HG02610 (cell line): Measurements from ENCODE around the gene PARS2.
A peak's percentile ranks its signal among the peaks of the same experiment; 100 is the strongest.

Experiments
- ATAC-seq: cut with Tn5 transposase; IDR thresholded peaks from one replicate; pipeline ENCODE4 v1.9.1; 2021; ENCODE audit warnings: mild to moderate bottlenecking, moderate library complexity; ENCODE audit not compliant: unreplicated experiment

The PARS2 gene

DNA sequence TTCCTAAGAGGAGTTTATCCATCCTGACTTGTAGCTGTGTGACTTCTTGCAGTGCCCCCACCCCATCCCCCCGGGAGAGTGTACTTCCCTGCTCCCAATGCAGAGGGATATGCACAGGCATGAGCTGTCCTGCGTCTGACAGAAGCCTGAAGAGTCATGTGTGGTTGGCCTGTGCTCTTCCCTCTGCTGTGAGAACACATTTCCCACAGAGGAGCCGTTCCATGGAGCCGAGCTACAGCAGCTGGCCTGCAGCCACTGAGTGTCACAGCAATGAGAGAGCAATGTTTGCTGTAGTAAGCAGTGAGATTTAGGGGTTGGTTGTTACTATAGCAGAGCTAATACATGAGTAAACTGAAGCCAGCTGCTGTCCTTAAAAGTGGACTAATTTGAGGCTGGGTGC is 22.0 kb downstream of the PARS2 start:
- no peak for ATAC-seq

DNA sequence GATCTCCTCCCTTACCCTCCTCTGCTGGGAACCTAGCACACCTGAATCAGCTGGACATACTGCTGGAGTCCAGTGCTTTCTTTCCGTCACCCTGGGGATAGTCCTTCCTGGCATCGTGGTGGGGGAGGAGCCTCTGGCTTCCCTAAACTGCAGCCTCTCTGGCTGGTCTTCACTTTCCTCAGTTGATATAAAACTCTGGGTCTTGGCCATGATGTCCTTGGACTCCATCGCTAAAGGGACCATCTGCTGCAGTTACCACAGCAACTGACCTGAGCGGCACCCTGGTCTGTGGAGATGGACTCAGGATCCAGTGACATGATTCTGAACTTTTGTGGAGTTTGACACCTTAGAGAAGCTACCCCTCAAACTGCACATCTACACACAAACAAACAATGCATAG is 22.8 kb downstream of the PARS2 start:
- no peak for ATAC-seq

DNA sequence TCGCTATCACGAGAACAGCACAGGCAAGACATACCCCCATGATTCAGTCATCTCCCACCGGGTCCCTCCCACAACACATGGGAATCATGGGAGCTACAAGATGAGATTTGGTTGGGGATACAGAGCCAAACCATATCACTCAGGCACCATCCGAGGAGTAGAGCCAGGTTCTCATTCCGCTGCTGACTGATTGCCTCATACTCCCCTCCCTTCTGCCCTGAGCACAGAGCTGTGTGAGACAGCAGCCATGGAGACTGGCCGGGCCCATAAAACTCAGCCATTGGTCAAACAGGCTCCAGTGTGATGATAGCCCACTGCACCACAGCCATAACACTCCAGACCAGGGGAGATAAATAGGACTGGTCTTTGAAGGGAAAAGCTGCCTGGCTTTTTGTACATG is 26.1 kb downstream of the PARS2 start:
- no peak for ATAC-seq

- no peak for ATAC-seq
These were observed 27.6 kb downstream of the PARS2 start for GRCh38 chr1:54736685-54737084.

GRCh38 chr1:54728027-54728426 is 36.3 kb downstream of the PARS2 start:
- no peak for ATAC-seq

GRCh38 chr1:54724771-54725170 is 39.6 kb downstream of the PARS2 start:
- ATAC-seq: no peak

DNA sequence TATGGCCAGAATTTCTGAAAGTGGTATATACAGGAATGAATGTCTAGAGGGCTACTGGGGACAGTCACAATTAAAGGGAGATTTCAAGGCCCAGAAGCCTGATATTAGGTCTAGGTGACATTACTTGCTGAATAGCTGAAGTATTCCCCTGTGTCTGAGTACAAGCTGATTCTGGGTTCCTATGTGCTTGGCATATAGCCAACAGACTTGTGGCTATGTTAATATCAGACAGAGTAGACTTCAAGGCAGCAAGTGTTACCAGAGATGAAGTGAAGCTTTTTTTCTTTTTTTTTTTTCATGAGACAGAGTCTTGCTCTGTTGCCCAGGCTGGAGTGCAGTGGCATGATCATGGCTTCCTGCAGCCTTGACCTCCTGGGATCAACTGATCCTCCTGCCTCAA is 40.3 kb downstream of the PARS2 start:
- no peak for ATAC-seq

DNA sequence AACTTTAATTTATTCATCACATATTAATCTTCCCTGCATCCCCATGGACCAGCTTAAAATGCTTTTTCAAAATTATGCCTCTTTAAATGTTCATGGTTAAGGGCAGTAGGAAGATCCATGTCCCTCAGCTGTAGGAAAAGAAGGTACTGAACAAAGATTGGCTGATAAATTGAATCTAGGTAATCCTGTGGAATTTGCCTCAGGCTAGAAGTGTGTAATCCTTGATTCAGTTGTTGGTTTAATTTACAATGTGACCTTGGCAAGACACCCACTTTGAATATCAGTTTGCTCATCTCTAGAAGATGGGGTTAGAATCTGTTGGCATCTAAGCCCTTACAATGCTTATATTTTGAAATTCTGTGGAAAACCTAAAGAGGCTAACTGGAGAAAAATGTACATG is 42.6 kb downstream of the PARS2 start:
- ATAC-seq: no peak

DNA sequence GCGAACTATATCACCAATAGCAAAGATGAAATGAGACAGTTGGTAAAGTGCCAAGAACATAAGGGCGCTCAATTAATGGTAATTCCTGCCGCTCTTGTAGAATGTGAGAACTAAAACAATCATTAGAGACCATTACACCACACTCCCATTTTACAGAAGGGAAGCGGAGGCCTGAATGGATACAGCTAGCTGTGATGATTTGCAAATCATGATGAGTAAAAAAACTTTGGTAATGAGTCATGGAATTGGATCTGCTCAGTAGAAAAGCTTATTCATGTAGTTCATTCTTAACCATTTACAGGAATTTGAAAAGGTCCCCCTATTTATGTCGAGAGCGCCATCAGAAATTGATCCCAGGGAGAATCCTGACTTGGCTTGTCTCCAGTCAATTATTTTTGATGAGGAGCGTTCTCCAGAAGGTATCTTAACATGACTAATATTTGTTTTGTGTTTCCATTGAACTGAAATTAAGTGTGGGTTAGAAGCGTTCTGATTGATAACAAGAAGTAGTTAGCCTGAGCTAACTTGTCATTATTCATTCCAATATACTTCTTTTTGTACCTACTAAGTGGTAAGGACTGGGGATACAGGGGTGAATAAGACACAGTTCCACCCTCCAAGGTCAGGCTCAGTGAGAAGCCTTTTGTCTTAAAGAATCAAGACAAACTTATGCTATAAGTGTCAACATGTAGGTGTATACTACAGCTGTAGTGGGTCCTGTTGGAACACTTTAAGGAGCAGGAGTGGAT is 47.9 kb downstream of the PARS2 start:
- ATAC-seq: peak; percentile 5

- ATAC-seq: peak; percentile 97
These were observed 48.6 kb downstream of the PARS2 start, which contains the start of gene TTC4 for GRCh38 chr1:54715493-54716298. TSS of gene TTC4 (plus strand) at chr1:54715861. CDS start at chr1:54715909, 48 bp downstream.

GRCh38 chr1:54714881-54715492 is 49.3 kb downstream of the PARS2 start:
- ATAC-seq: no peak

GRCh38 chr1:54711536-54711935 is 52.8 kb downstream of the PARS2 start:
- ATAC-seq: no peak

DNA sequence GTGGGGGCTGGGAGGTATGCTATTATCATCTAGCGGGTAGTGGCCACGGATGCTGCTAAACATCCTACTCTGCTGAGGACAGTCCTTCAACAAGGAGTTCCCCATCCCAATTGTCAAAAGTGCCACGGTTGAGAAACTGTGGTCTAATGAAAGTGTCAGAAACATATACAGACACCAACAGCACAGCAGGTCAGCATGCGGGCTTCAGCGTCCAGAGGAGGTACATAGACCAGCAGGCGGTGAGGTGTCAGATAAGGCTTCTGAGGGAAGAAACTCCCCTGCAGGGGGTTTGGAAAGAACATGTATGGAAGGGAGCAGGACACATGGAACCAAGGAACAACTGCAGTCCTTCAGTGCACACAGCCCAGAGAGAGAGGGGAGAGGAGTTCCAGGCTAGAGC is 53.5 kb downstream of the PARS2 start:
- ATAC-seq: no peak

DNA sequence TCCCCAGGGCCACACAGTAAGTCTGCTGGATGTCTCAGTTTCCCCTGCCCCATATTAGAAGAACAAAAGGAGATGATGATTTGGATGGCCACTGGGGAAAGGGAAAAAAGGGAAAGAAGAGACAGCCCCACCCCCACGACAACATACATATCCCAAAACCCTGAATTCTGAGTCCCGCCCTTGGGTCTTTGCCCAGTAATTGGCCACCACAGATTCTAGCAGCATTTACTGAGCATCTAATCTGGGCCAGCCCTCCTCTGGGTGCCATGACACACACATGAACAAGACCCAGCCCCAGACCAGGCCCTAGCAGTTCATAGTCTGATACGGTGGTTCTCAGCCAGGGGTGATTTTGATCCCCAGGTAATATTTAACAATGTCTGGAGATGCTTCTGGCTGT is 53.9 kb downstream of the PARS2 start:
- no peak for ATAC-seq

DNA sequence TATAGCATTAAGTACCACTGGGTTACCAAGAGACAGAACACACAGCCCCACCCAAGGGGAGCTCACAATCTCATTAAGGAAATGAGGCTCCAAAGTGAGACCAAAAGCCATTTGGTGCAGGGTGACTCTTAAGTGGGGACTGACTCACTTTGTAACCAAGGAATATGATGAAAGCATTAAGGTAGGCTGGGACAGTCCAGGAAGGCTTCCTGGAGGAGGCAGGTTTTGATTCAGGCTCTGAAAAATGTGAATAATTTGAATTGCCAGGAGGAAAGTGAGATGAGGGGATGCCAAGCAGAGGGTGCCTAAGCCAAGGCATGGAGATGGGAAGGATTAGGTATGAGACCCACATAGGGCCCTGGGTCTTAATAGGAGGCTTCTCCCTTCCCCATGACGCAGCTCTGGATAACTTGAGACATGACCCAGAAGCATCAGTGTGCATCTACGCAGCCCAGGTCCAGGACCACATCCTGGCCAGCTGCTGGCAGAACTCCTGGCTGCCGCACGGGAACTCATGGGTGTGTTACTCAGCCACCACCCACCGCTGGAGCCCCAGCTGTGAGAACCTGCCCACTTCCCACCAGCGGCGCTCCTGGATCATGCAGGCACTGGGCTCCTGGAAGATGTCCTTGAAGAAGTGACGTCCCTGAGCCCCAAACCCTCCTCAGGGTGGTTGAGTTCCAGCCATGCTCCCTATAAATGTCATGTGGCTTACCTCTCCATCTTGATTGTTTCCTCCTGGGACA is 54.6 kb downstream of the PARS2 start:
- no peak for ATAC-seq

GRCh38 chr1:54708385-54708784 is 55.9 kb downstream of the PARS2 start:
- ATAC-seq: no peak
